Upper lobe of left lung (tissue), 4 donors: ENCODE results near the gene ISLR.

Experiments used
- EP300 ChIP-seq, 4 donors: sonication (generic); formaldehyde crosslinking; IDR thresholded peaks; one replicate each; pipeline ENCODE4 v1.5.1; 2017; ENCODE audit warnings: antibody characterized with exemption in 4 of 4, control low read depth in 2 of 4
- POLR2A ChIP-seq, 4 donors: fragments of 450-650 bp; IDR thresholded peaks; one replicate each; pipeline ENCODE4 v1.5.1; 2016 to 2017; ENCODE audit warnings: antibody characterized with exemption in 4 of 4, mild to moderate bottlenecking in 2 of 4
- TF ChIP-seq, protein P1 (sequence below), 6 experiments: fragments of 450-650 bp in 4 of 6; fragments of 200-600 bp in 2 of 6; sonication (generic) in 2 of 6; IDR thresholded peaks; one replicate each; pipeline ENCODE4 v1.5.1; 2016 to 2019; ENCODE audit warnings: antibody characterized with exemption in 6 of 6

DNA sequence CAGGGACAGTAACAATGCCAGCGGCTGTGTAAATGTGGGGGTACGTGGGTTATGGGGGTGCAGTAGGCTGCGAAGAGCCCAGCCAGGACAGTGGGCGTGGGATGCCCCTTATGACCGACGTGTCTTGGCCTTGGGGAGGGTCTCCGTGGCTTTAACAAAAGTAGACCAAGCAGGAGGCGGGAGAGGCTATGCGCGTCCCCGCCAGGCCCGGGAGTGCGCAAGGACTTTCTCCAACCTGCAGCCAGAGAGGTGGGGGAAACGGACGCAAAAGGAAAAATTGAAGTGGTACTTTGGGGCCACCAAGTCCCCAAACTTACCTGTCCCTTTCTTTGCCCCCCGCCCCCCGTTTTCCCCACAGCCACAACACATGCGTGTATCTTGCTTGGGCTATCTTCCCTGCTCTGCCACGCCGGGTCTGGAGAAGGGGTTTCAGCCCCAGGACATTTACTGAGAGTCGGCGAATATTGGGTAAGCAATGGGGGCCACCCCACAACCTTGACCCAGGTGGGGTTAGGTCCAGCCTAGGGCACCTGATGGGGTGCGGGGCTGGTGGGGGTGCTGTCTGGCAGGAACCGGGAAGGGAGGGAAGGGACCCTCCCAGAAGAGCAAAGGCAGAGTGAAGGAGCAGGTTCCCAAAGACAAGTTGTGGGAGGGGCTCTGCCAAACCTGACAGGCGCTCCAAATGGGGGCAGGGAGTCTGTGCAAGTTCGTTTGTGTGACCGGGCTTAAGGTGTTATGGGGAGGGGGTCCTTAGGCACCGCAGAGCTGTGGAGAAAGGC, 42.5 kb upstream of the ISLR start:
- TF ChIP-seq, protein P1, sequence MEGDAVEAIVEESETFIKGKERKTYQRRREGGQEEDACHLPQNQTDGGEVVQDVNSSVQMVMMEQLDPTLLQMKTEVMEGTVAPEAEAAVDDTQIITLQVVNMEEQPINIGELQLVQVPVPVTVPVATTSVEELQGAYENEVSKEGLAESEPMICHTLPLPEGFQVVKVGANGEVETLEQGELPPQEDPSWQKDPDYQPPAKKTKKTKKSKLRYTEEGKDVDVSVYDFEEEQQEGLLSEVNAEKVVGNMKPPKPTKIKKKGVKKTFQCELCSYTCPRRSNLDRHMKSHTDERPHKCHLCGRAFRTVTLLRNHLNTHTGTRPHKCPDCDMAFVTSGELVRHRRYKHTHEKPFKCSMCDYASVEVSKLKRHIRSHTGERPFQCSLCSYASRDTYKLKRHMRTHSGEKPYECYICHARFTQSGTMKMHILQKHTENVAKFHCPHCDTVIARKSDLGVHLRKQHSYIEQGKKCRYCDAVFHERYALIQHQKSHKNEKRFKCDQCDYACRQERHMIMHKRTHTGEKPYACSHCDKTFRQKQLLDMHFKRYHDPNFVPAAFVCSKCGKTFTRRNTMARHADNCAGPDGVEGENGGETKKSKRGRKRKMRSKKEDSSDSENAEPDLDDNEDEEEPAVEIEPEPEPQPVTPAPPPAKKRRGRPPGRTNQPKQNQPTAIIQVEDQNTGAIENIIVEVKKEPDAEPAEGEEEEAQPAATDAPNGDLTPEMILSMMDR (IDR thresholded peaks at IDR 0.05): no peak
- TF ChIP-seq POLR2A (IDR thresholded peaks at IDR 0.05): no peak
- no peak for TF ChIP-seq EP300 (IDR thresholded peaks at IDR 0.05)
